8988T (cell line): Measurements from ENCODE around the gene SLC39A5.
"Not testable (repeated sequence)": the region's sequence is repeated elsewhere in the genome, so short reads cannot be mapped to it uniquely, and the experiment has no call there.

Experiments
- DNase-seq: peaks from one replicate; pipeline ENCODE4 v3.0.0; 2011

SLC39A5 gene, protein sequence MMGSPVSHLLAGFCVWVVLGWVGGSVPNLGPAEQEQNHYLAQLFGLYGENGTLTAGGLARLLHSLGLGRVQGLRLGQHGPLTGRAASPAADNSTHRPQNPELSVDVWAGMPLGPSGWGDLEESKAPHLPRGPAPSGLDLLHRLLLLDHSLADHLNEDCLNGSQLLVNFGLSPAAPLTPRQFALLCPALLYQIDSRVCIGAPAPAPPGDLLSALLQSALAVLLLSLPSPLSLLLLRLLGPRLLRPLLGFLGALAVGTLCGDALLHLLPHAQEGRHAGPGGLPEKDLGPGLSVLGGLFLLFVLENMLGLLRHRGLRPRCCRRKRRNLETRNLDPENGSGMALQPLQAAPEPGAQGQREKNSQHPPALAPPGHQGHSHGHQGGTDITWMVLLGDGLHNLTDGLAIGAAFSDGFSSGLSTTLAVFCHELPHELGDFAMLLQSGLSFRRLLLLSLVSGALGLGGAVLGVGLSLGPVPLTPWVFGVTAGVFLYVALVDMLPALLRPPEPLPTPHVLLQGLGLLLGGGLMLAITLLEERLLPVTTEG

DNA sequence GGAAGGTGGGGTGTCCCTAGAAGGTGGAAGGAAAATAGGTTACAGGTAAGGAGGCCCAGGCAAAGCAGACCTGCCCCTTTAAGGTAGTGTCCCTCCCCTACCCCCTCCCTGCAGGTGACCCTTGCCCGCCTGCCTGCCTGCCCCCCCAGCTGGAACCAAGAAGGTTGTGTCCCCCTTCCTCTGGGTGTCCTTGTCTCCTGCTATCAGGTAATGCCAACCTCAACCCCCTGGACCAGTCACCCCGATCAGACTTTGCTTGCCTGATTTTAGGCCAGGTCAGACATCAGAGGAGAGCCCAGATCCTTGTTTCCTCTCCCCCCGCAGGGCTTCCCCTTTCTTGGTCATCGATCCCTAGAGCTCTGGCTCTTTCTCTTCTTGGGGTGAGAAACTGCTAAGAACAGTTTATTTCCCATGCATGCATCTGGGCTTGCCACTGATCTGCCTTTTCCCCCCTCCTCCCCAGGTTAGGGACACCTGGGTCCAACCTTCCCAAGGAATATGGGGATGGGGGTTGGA lies at the start of gene SLC39A5:
Gene SLC39A5, plus strand, starts transcription at position 136 of the 516 bp plus-strand sequence. CDS start 1,224 bp downstream, outside the sequence.
- DNase-seq: no peak

DNA sequence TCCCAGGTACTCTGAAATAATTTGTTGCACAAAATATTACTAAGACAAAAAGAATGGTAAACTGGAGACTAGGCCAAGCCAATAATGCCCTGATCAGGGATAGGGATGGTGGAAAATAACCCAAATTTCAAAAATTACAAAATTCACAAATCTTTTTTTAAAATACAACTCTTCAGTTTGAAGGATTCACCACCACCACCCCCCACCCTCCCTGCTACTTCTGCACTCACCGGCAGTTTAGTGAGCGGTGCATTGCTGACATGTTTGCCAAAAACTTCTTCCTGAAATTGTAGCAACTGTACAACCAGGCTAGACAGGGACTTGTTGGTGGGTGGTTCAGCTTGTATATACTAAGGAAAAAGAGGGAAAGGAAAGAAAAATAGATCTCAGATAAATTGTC lies 42.9 kb upstream of the SLC39A5 start:
- no peak for DNase-seq

DNA sequence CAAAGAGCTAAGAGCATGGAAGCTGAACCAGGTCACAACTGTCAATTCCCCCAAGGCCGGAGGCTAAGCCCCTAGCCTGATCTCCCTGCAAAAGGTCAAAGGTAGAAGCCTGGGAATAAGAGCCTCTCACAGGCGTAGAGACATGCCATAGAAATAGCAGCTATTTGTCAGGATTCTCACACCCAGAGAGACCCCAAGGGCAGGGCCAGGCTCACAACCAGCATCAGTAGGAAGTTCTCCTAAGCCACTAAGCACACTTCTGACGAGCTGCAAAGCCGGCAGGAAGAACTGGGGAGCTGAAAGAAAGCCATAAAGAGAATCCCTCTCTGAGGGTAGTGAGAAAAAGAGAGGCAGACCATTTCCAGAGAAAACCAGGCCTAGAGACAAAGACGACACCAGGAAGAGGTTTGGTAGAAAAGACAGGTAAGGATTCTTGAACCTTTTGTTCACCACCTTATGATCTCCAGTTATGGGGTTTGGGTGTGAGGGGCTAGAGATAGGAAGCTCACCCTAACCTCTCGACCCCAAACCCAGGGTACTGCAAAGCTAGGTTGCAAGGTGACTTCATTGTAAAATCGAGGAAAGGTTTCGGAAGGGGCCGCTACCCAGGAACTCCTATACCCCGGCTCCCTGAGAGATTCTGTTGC lies 41.6 kb upstream of the SLC39A5 start:
- DNase-seq: no peak

DNA sequence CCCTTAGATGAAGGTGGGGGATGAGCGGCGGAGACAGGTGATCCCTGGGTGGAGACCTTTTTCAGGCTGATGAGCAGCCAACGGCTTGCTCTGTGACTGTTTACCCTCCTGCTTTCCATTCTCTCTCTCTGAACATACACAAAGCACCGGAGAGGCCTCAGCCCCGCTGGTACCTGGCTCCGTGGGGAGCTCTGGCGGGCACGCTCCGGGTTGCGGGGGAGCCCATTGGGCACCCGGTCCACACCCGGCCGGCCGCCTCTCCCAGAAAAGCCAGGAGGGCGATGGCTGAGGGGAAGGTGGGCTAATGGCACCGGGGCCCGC lies 41.1 kb upstream of the SLC39A5 start:
- DNase-seq: no peak

DNA sequence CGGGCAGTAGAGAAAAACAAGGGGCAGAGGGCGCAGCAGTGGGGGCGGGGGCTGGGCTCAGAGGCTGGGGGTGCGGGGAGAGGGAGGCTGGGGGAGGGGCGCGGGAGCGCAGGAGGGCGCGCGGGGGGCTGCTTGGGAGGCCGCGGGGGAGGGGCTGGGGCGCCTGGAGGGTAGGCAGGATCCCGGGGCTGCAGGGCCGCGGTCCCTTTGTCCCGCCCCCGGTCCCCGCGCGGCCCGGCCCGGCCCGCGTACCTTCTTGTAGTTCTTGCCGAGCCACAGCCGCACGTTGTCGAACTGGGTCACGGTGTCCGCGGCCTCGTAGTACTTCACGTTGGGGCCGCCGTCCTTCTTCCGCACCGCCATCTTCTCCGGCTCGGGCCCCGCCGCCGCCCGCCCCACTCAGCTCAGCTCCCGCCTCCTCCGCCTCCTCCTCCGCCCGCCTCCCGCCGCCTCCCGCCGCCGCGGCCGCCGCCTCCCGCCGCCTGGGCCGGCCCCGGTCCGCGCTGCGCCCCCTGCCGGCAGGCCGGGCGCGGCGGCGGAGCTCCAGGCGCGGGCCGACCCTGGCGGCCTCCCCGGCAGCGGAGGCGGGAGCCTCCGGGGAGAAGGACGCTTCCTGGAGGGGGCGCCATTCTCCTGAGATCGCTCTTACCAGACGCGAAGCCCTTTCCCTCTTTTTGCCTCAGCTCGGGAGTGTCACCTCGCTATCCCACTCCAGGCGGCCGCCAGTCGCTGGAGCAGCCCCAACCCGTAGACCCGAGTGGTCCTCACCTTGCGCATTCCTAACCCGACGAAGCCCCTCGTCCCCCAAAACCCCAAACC lies 40.5 kb upstream of the SLC39A5 start, which contains the start of gene SMARCC2:
Gene SMARCC2, minus strand, starts transcription at position 385 of the 819 bp plus-strand sequence. Its CDS starts 22 bp downstream, at position 363.
- peak; percentile 82 for DNase-seq

DNA sequence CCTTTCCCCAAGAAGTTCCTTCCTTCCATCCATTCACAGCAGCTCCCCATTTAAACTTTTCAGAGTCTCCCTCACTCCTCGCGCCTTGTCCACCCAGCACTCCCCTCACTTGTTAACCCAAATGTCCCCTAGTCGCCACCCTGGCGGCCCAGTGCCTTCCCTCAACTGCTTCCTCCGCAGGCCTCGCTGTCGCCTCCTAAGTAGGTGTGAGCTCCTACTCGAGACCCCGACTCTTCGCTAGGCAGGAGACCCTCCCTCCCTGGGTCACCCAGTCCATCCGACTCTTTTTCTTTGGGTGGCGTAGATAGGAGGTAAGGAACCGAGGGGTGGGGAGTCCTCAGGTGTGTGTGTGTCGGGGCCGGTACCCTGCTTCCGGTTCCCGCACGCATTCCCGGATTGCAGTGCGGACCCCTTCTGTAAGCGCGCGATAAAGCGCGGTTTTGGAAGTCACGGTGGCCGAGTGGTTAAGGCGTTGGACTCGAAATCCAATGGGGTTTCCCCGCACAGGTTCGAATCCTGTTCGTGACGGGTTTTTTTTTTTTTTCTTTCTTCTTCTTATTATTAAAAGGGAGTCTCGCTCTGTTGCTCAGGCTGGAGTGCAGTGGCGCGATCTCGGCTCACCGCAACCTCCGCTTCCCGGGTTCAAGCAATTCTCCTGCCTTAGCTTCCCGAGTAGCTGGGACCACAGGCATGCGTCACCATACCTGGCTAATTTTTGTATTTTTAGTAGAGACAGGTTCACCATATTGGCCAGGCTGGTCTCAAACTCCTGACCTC lies 39.7 kb upstream of the SLC39A5 start:
- DNase-seq: peak; percentile 68

DNA sequence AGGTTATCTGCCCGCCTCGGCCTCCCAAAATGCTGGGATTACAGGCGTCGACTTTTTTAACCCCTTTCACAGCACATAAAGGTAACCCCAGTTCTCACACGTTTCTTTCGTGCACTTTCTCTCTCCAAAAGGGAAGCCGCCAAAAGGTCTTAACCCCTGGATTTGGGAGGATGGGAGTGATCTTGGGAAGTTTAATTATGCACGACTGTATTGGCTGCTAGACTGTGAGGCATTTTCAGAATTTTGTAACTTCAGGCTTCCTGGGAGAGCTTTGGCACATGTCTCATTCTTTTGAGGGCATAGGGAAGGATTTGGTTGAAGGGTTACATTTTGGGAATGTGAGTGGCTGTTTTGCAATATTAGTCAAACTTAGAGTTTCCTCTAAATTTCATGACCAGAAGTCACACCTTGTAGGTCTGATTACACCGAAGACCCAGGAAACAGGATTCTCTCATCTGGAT lies 39.1 kb upstream of the SLC39A5 start:
- DNase-seq: no peak

DNA sequence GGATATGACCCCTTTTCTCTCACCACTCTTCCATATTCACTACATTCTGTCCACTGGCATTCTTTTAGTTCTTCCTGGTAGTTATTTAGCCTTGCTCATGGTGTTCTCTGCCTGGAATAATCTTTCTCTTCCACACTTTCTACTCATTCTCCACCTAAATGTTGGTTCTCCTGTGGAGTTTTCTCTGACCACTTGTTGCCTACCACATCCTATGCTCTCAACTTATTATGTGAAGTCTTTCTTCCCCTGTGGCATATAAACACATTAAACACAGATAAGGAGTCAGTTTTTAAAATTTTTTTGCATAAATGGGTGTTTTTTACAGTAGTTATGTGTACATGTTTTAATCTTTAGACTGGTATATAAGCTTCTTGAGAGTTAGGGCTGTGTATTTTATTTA lies 37.3 kb upstream of the SLC39A5 start:
- DNase-seq: no peak

DNA sequence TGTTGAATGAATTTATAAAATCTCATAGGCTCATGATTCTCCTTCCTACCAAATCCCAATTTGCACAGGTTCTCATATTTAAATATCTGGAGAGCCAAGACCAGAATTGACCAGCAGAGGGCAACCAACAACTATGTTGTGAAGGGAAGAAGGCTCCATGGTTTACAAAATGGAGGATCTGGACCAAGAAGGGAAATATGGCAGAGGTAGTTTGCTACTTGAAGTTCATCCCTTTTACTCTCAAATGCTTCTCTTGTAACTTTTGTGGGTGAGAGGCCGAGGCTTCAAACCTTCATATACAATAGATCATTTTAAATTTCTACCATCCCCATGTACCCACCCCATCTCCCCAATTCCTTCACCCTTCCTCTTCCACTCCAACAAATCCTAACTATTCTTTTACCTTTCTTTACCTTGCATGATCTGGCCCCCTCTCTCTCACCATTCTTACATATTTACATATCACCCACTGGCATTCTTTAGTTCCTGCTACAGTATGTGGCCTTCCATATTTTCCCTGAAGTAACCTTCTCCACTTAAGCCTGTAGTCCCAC lies 36.7 kb upstream of the SLC39A5 start:
- no peak for DNase-seq

DNA sequence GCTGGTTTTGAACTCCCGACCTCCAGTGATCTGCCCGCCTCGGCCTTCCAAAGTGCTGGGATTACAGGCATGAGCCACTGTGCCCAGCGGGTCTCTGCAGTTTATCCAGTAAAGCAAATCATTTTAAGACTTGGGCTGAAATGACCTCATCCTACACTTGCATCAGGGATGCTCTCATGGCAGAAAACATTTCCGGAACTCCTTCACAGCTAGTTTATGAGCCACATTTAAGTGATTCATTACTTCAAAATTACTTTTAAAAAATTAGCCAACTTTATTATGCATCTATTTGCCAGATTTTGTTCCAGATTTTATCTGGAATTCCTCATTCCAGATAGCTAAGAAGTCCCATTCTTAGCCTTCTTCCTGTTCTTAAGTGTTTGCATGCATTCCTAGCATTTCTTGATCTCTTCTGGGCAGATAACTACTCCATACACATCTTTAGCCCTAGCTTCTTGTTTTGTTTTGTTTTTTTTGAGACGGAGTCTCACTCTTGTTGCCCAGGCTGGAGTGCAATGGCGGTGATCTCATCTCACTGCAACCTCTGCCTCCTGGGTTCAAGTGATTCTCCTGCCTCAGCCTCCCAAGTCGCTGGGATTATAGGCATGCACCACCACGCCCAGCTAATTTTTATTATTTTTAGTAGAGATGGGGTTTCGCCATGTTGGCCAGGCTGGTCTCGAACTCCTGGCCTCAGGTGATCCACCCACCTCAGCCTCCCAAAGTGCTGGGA lies 32.9 kb upstream of the SLC39A5 start:
- DNase-seq: not testable (repeated sequence)

DNA sequence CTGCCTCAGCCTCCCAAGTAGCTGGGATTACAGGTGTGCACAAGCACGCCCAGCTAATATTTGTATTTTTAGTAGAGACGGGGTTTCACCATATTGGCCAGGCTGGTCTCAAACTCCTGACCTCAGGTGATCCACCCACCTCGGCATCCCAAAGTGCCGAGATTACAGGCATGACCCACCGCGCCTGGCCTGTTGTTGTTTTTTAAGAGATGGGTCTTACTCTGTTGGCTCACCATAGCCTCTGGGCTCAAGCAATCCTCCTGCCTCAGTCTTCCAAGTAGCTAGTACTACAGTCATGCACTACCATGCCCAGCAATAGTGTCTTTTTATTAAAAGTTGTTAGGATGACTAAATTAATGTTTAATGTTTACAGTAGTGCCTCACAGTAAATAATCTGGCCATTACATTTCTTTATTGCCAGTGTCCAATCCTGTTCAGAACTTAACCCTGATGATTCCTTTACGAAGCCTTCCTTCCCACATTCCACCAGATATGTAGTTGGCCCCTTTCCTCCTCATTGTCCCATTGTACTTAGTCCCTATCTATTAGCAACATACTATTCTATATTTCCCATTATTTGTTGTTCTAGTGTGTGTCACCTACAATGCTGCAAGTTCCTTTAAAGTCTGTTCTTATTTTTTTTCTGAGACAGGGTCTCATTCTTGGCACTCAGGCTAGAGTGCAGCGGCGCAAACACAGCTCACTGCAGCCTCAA lies 31.8 kb upstream of the SLC39A5 start:
- DNase-seq: no peak

DNA sequence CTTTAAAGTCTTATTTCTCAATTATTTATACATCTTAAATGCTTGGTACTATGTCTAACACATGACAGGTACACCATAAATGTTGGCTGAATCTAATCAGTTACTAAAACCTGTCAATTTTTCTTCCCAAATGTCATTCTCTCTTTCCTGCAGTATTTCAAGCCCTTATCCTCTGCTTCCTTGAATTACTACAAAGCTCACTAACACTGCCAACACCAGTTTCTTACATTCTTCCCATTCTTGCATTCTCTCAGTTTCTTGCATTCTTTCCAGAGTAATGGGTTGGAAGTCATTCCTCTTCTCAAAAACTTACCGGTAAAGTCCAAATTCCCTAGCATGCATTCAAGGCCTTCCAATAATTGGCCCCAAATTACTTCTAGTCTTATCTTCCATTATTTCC lies 31.0 kb upstream of the SLC39A5 start:
- DNase-seq: no peak

DNA sequence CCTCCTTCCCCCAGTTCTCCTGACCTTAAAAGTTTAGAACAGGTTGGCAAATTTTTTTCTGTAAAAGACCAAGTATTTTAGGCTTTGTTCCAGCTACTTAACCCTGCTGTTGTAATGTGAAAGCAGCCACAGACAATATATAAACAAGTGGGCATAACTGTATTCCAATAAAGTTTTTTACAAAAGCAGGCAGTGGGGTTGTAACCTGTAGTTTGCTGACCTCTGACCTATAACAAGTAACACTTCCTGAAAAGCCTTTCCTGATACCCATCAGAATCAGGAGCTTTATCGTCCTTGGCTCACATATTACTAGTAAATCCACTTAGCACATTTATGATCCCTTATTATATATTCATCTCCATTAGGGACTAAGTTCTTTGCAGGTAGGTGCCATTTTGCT lies 27.5 kb upstream of the SLC39A5 start:
- DNase-seq: no peak

DNA sequence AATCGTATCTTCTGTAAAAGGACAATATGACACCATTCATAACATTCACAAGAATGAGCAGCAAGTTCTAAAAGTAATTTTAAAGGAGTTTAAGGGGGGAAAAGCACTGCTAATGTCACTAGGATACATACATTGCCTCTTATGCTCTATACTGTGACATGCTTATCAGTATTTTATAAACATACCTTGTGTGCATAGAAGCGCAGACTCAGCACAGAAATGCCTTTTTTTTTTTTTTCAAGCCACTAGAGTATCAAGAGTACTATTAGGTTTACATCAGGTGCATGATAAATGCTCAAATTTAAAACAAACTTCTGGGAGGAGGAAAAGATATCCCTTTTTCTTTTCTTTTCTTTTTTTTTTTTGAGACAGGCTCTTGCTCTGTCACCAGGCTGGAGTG lies 27.0 kb upstream of the SLC39A5 start:
- DNase-seq: no peak

DNA sequence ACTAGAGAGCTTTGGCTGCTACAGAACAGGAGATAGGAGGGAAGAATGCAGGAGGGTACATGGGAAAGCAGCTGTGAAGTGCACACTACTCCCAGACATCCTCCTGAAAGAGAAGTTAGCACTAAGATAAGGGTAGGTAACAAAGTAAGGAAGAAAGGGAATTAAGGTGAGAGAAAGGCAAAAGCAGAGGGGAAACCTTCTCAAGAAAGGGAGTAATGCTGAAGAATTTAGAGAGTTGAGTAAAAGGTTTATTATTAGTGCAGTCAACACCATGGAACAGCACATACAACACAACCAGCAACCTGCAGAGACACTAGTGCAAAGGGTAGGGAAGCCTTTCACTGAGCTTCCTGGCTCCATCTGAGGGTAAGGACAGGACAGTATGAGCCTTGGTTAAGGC lies 25.6 kb upstream of the SLC39A5 start:
- no peak for DNase-seq

DNA sequence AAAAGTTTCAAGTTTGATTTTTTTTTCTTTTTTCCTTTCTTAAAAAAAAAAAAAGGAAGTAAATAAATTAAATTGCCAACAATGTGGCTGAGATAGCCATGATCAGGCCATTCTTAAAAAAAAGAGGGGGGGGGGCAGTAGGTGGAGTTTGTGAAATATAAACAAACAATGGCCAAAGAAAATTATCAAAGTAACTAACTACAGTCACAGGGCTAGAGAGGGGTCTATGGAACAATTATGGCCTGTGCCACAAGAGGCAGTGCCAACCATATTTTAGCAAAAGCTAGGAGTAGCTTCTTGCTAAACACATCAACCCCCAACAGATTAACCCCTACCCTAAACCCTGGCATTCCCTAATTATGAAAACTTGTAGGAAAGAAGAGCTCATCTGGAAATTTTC lies 24.4 kb upstream of the SLC39A5 start:
- no peak for DNase-seq

DNA sequence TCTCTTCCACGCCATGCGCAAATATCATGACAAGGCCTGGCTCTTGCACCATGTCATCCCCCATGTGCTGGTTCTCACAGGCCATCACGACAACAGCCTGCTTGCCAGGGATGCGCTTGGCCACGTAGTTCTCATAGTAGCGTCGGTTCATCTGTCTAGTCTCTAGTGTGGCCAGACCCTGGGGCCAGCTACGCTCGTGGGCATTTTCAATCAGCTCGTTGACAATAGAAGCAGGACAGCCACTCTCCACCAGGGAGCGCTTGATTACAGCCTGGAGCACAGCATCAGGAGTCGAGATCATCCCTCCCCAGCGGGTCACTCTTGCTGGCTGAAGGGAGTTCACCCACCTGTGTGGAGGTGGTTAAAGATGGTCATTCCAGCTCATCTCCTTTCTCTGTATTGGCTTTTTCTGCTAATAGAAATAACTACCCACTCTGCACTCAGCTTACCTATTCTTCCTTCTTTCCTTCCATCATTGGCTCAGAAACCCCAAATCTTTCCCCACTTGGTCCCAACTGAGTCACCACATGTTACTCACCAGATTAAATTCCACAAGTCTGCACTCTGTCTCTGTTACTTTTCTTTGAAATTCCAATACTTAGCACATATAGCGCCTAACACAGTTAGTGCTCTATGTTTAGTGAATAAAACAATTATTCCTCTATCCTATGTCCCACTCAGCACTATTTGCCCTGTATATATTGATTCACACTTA lies 23.2 kb upstream of the SLC39A5 start:
- DNase-seq: peak; percentile 39

DNA sequence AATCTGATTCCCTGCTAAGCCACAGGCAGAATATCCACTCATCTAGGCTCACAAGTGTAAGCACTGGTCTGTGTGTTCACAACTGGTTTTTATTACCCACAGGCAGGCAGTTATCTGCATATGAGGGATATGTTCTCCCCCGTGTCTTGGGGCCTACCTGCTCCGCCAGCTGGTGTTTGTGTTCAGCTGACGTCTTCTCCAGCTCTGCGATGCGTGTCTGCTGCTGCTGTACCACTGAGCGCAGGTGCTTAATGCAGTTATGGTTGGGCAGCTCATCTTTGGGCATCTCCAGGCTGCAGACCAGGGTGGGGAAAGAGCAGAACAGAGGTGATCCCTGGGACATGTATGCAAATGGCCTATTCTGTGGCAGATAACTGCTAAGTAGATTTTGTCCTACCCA lies 21.8 kb upstream of the SLC39A5 start:
- DNase-seq: no peak

DNA sequence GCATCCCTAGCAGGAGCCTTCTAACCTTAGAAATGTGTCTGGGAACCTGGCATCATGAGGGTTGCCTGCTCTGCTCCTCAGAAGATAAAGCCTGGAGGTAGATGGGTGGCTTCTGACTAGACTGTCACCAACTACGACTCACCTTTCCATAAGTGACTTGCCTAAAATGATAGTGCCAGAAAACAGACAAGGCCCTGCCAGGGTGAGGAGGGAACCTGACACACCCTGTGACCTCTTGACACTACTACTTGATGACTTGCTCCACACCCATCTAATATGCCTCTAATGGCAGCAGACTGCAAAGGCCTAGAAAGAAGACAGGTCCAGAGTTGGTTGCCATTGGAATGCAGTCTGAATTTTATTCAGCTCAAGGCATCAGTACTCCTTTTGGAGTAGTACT lies 17.5 kb upstream of the SLC39A5 start:
- no peak for DNase-seq

DNA sequence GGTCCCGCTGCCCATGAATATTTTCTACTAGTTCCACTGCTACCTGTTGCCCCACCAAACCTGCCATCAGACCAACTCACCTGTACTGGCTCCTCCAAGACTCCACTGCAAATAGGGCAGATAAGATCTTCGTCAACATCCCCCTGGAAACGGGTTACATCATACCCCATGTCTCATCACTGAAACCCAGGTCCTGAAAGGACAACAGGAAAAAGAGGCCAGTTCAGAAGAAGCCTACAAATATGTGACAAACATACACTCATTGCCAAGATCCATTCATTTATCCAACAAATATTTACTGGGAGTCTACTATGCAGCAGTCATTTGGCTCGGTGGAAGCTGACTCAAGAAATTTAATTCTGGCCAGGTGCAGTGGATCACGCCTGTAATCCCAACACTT lies 16.0 kb upstream of the SLC39A5 start:
- no peak for DNase-seq
